Erythroblast (primary cell): ENCODE measurements around the gene PTPN9.
A peak's percentile ranks its signal among the peaks of the same experiment; 100 is the strongest.

Source experiments
- GATA1 ChIP-seq: IDR thresholded peaks from 2 replicates; pipeline ENCODE4 v1.6.1; 2011; ENCODE audit warnings: low read depth, mild to moderate bottlenecking, control low read depth, low read length, moderate library complexity
- POLR2A ChIP-seq: IDR thresholded peaks from 2 replicates; pipeline ENCODE4 v1.6.1; 2011; ENCODE audit warnings: mild to moderate bottlenecking, low read length

- peak; percentile 21 for TF ChIP-seq POLR2A
- TF ChIP-seq GATA1: no peak
Measured at GRCh38 chr15:75620841-75621391, 41.8 kb upstream of the PTPN9 start.
